Measurements from ENCODE around the gene SIGLEC7. TPM values are rescaled to one million over a fixed set of nuclear protein-coding genes. Genes with fewer than 3 reads are reported as not detected.

The SIGLEC7 gene
- total RNA-seq, 2 donors from 2014 or later, result not detected

DNA sequence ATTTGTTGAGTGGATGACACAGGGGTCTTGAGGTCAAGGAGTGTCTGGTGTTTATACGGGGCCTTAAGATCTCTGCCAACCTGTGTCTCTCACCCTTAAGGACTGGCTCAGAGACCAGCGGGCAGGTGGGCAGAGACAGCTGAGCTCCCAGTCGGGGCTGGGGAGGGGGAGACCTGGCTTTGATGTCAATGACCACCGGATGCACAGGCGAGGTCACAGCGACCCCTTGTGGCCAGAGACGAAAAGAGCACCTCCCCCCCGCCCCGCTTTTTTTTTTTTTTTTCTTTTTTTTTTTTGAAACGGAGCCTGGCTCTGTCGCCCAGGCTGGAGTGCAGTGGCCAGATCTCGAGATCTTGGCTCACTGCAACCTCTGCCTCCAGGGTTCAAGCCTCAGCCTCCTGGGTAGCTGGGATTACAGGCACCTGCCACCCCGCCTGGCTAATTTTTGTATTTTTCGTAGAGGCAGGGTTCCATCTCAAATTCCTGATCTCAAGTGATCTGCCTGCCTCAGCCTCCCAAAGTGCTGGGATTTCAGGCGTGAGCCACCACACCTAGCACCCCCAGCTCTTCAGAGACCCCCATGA, 47.3 kb upstream of the SIGLEC7 start:
- TF ChIP-seq, protein P1, sequence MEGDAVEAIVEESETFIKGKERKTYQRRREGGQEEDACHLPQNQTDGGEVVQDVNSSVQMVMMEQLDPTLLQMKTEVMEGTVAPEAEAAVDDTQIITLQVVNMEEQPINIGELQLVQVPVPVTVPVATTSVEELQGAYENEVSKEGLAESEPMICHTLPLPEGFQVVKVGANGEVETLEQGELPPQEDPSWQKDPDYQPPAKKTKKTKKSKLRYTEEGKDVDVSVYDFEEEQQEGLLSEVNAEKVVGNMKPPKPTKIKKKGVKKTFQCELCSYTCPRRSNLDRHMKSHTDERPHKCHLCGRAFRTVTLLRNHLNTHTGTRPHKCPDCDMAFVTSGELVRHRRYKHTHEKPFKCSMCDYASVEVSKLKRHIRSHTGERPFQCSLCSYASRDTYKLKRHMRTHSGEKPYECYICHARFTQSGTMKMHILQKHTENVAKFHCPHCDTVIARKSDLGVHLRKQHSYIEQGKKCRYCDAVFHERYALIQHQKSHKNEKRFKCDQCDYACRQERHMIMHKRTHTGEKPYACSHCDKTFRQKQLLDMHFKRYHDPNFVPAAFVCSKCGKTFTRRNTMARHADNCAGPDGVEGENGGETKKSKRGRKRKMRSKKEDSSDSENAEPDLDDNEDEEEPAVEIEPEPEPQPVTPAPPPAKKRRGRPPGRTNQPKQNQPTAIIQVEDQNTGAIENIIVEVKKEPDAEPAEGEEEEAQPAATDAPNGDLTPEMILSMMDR (conservative IDR thresholded peaks at IDR 0.05), result peak; percentile 90
- Mint-ChIP-seq H3K36me3 (ENCODE audit: low read depth) (peaks cover 6% of the 10 kb centered on the region), H3K27me3 (ENCODE audit: insufficient read depth) (peaks cover 6% of the 10 kb centered on the region), H3K4me3 (no peak overlapping the region), H3K27ac (no peak overlapping the region), H3K9me3 (no peaks in the 10 kb centered on the region), H3K4me1 (peaks cover 25% of the 10 kb centered on the region)
- Histone ChIP-seq H3K9ac (ENCODE audit: extremely low read depth, low read length, poor library complexity, severe bottlenecking) (no peak overlapping the region), H3K9me3 (ENCODE audit: control insufficient read depth, low read length) (no peaks in the 10 kb centered on the region), H3K27ac (ENCODE audit: low read depth, low read length) (no peak overlapping the region), H3K27me3 (ENCODE audit: control insufficient read depth, insufficient read depth, low read length, poor library complexity, severe bottlenecking) (no peaks in the 10 kb centered on the region), H3K4me1 (ENCODE audit: control insufficient read depth, insufficient read depth, low read length) (no peaks in the 10 kb centered on the region), H3K4me3 (ENCODE audit: low read length) (no peak overlapping the region), H3K36me3 (ENCODE audit: control insufficient read depth, insufficient read depth, low read length) (no peaks in the 10 kb centered on the region)
- WGBS, 2 experiments (ENCODE audit: insufficient coverage in 1 of 2, insufficient read length in 1 of 2), result 20 to 45% methylated on average over 6 to 15 of the region's 15 CpGs
- peak; percentile 89 for DNase-seq

DNA sequence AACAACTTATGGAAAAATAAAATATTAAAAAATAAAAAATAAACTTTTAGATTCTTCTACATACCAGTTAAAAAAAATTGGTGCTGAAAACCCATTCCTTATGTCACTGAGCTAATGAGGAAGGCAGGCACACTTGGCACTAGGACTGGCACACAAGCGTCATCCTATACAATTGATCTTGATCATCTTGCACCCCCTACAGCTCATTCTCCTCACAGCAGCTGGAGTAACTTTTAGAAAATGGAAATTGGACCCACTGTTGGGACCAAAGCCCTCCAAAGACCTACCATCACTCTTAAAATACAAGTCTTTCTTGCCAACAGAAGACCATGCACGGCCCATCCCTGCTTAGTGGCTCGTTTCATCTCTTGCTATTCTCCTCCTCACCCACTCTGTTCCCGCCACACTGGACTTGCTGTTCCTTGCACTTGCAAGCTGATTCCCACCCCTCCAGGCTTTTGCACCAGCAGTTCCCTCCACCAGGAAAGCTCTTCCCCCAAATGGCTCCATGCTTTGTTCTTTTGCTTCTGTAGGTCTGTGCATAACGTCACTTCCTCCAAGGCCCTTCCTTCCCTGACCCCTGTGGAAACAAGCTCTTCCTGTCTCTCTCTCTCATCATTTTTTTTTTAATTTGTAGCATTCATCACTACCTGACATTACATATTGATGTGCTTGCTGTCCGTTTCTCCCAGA, 45.5 kb upstream of the SIGLEC7 start:
- Mint-ChIP-seq H3K9me3 (no peaks in the 10 kb centered on the region), H3K27ac (no peak overlapping the region), H3K4me1 (peaks cover 34% of the 10 kb centered on the region), H3K36me3 (ENCODE audit: low read depth) (peaks cover 6% of the 10 kb centered on the region), H3K27me3 (ENCODE audit: insufficient read depth) (peaks cover 2% of the 10 kb centered on the region), H3K4me3 (no peak overlapping the region)
- 94 to 98% methylated on average over 5 to 6 of the region's 6 CpGs for WGBS, 2 experiments (ENCODE audit: insufficient coverage in 1 of 2, insufficient read length in 1 of 2)
- Histone ChIP-seq H3K27me3 (ENCODE audit: control insufficient read depth, insufficient read depth, low read length, poor library complexity, severe bottlenecking) (no peaks in the 10 kb centered on the region), H3K36me3 (ENCODE audit: control insufficient read depth, insufficient read depth, low read length) (no peaks in the 10 kb centered on the region), H3K27ac (ENCODE audit: low read depth, low read length) (no peak overlapping the region), H3K9me3 (ENCODE audit: control insufficient read depth, low read length) (no peaks in the 10 kb centered on the region), H3K9ac (ENCODE audit: extremely low read depth, low read length, poor library complexity, severe bottlenecking) (no peak overlapping the region), H3K4me1 (ENCODE audit: control insufficient read depth, insufficient read depth, low read length) (no peaks in the 10 kb centered on the region), H3K4me3 (ENCODE audit: low read length) (no peak overlapping the region)
- DNase-seq, result no peak
- TF ChIP-seq, protein P1 (conservative IDR thresholded peaks at IDR 0.05), result peak; percentile 70

DNA sequence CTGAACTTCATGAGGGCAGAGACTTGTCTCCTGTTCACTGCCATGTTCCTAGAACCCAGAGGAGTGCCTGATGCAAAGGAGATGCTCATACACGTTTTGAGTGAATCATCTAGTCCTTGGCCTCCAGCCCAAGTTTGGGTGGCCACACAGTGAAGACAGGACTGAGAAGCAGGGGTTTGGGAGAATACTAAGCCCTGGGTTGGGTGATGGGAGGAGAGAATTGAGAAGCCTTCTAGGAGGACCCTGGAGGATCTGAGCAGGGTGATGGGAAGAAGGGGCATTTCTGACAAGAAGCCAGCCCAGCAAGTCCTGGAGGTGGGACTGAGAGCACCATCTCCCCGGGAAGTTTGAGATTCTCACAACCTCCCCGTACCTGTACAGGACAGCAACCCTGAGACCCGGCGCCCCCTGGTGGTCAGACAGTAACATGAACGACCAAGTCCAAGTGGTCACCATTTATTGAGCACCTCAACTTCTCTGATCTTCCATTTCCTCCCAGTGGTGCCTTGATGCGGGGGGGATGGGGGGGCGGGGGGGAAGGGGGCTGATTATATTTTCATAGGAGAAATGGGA, 44.8 kb upstream of the SIGLEC7 start:
- peaks cover 2% of the 10 kb centered on the region for H3K36me3 ChIP-seq (ENCODE audit: control insufficient read depth, insufficient read depth, low read length)
- H3K4me3 ChIP-seq (ENCODE audit: low read length), result no peak overlapping the region
- Mint-ChIP-seq H3K36me3 (ENCODE audit: low read depth) (peaks cover 8% of the 10 kb centered on the region), H3K27me3 (ENCODE audit: insufficient read depth) (no peaks in the 10 kb centered on the region), H3K9me3 (no peaks in the 10 kb centered on the region), H3K4me1 (peaks cover 30% of the 10 kb centered on the region), H3K4me3 (no peak overlapping the region), H3K27ac (no peak overlapping the region)
- peak; percentile 90 for DNase-seq
- H3K9me3 ChIP-seq (ENCODE audit: control insufficient read depth, low read length), result no peaks in the 10 kb centered on the region
- 23 to 36% methylated on average over 3 to 6 of the region's 8 CpGs for WGBS, 2 experiments (ENCODE audit: insufficient coverage in 1 of 2, insufficient read length in 1 of 2)
- TF ChIP-seq, protein P1 (conservative IDR thresholded peaks at IDR 0.05), result peak; percentile 78
- H3K9ac ChIP-seq (ENCODE audit: extremely low read depth, low read length, poor library complexity, severe bottlenecking), result no peak overlapping the region
- H3K27me3 ChIP-seq (ENCODE audit: control insufficient read depth, insufficient read depth, low read length, poor library complexity, severe bottlenecking), result no peaks in the 10 kb centered on the region
- no peak overlapping the region for H3K27ac ChIP-seq (ENCODE audit: low read depth, low read length)
- no peaks in the 10 kb centered on the region for H3K4me1 ChIP-seq (ENCODE audit: control insufficient read depth, insufficient read depth, low read length)
